ENCODE results near the gene IFNAR2.

DNA sequence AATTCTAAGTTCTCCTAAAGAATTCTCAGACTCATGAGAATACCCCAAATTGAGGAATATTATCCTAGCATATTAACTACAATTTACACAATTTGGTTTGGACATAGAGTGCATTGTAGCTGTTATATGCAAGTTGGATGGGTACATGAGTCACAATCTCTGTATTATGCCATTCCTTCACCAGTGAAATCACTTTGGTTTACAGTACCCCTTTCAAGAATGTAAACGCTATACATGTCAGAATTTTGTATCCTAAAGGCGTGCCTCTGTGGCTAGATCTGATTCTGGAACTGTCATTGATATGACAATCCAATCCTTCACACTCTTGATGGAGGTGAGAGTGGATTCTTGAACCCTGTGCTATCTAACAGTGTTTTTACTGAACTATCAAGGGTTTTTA lies 29.7 kb downstream of the IFNAR2 start:
- TF ChIP-seq, protein P1, sequence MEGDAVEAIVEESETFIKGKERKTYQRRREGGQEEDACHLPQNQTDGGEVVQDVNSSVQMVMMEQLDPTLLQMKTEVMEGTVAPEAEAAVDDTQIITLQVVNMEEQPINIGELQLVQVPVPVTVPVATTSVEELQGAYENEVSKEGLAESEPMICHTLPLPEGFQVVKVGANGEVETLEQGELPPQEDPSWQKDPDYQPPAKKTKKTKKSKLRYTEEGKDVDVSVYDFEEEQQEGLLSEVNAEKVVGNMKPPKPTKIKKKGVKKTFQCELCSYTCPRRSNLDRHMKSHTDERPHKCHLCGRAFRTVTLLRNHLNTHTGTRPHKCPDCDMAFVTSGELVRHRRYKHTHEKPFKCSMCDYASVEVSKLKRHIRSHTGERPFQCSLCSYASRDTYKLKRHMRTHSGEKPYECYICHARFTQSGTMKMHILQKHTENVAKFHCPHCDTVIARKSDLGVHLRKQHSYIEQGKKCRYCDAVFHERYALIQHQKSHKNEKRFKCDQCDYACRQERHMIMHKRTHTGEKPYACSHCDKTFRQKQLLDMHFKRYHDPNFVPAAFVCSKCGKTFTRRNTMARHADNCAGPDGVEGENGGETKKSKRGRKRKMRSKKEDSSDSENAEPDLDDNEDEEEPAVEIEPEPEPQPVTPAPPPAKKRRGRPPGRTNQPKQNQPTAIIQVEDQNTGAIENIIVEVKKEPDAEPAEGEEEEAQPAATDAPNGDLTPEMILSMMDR (IDR thresholded peaks at IDR 0.05; ENCODE audit: poor library complexity): no peak
- TF ChIP-seq EZH2 (IDR thresholded peaks at IDR 0.05; ENCODE audit: borderline replicate concordance) (no peak), EZH2phosphoT487 (IDR thresholded peaks at IDR 0.05; ENCODE audit: low read depth, severe bottlenecking, unreplicated experiment) (no peak)

Measured in hepatocyte (in vitro differentiated cells).